ENCODE results near the gene KIFC3. TPM values are rescaled to one million over a fixed set of nuclear protein-coding genes. Genes with fewer than 3 reads are reported as not detected.

KIFC3 gene
- total and polyA plus RNA-seq, 2 of the 13 experiments (the other 11 are each of a cell fraction or from before 2014, with no cell fraction given) = 42.1 to 45.3 TPM

DNA sequence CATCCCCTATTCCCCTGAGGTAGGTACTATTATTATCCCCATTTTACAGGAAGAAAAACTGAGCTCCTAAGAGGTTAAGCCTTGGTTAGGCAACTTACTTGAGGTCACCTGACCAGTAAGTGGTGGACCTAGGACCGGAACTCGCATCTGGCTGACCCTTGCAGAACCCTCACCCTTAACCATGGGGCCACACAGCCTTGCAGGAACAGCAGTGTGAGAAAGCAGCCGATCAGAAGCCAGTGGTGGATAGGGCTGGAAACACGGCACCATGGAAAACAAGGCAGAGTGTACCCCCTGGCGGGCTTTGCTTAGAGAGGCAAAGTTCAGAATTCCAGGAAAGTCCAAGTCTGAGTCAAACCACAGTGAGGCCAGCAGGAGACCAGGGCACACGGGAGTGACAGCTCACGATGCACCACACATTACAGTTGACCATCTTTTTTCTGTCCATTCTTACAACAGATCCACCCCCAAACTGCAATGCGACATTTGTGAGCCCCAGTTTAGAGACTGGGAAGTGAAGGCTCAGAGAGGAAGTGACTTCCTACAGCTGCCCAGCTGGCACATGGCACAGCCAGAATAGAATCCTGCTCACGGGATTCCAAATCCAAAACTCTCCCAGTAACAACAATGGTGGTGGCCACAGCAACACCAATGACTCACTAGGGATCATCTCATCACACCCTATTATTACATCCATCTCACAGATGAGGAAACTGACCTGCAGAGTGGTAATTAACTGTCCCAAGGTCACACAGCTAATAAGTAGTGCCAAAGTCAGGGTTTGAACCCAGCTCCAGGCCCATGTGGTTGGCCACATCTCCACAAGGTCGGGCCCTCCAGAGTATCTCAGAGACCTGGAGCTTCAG lies 20.3 kb downstream of the KIFC3 start (continued):
- TF ChIP-seq DRAP1 (CRISPR knock-in tag; IDR thresholded peaks at IDR 0.05) = peak; percentile 54
- TF ChIP-seq ZNF709 (CRISPR knock-in tag; IDR thresholded peaks at IDR 0.05) = peak; percentile 15; the same call in 1 of the 2 replicates
- TF ChIP-seq MTF1 (CRISPR knock-in tag; IDR thresholded peaks at IDR 0.05) = no peak
- no peak for TF ChIP-seq MED8 (CRISPR knock-in tag; IDR thresholded peaks at IDR 0.05; ENCODE audit: insufficient replicate concordance)
- no peak for TF ChIP-seq RFXAP (CRISPR knock-in tag; IDR thresholded peaks at IDR 0.05; ENCODE audit: borderline replicate concordance)
- TF ChIP-seq, protein P1, sequence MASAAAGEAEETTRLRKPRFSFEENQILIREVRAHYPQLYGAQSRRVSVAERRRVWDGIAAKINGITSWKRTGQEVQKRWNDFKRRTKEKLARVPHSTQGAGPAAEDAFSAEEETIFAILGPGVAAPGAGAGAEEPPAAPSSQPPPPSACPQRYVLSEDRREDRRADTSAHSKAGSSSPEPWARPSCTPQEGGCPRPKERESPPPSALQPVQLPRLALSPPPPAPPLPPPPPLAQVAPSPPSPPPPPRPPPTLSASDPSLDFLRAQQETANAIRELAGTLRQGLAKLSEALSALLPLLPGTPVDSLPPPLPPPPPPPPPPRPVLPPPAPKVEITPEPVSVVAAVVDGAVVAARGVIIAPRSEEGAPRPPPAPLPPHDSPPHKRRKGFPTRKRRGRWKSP (CRISPR knock-in tag; IDR thresholded peaks at IDR 0.05) = peak; percentile 72; the same call in 1 of the 2 replicates
- TF ChIP-seq, protein P2, sequence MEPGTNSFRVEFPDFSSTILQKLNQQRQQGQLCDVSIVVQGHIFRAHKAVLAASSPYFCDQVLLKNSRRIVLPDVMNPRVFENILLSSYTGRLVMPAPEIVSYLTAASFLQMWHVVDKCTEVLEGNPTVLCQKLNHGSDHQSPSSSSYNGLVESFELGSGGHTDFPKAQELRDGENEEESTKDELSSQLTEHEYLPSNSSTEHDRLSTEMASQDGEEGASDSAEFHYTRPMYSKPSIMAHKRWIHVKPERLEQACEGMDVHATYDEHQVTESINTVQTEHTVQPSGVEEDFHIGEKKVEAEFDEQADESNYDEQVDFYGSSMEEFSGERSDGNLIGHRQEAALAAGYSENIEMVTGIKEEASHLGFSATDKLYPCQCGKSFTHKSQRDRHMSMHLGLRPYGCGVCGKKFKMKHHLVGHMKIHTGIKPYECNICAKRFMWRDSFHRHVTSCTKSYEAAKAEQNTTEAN (CRISPR knock-in tag; conservative IDR thresholded peaks at IDR 0.05) = no peak
- 0 out of 2 replicates have a peak, but pooled peaks have one; percentile 41 for TF ChIP-seq ZNF740 (CRISPR knock-in tag; IDR thresholded peaks at IDR 0.05)
- TF ChIP-seq, protein P3, sequence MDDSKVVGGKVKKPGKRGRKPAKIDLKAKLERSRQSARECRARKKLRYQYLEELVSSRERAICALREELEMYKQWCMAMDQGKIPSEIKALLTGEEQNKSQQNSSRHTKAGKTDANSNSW (CRISPR knock-in tag; IDR thresholded peaks at IDR 0.05; ENCODE audit: borderline replicate concordance) = no peak
- TF ChIP-seq, protein P4, sequence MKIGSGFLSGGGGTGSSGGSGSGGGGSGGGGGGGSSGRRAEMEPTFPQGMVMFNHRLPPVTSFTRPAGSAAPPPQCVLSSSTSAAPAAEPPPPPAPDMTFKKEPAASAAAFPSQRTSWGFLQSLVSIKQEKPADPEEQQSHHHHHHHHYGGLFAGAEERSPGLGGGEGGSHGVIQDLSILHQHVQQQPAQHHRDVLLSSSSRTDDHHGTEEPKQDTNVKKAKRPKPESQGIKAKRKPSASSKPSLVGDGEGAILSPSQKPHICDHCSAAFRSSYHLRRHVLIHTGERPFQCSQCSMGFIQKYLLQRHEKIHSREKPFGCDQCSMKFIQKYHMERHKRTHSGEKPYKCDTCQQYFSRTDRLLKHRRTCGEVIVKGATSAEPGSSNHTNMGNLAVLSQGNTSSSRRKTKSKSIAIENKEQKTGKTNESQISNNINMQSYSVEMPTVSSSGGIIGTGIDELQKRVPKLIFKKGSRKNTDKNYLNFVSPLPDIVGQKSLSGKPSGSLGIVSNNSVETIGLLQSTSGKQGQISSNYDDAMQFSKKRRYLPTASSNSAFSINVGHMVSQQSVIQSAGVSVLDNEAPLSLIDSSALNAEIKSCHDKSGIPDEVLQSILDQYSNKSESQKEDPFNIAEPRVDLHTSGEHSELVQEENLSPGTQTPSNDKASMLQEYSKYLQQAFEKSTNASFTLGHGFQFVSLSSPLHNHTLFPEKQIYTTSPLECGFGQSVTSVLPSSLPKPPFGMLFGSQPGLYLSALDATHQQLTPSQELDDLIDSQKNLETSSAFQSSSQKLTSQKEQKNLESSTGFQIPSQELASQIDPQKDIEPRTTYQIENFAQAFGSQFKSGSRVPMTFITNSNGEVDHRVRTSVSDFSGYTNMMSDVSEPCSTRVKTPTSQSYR (CRISPR knock-in tag; IDR thresholded peaks at IDR 0.05; ENCODE audit: borderline replicate concordance) = no peak; the same call in 1 of the 2 replicates
- TF ChIP-seq MEIS1 (CRISPR knock-in tag; IDR thresholded peaks at IDR 0.05; ENCODE audit: borderline replicate concordance) = peak; percentile 95; the same call in 1 of the 2 replicates
- TF ChIP-seq, protein P5, sequence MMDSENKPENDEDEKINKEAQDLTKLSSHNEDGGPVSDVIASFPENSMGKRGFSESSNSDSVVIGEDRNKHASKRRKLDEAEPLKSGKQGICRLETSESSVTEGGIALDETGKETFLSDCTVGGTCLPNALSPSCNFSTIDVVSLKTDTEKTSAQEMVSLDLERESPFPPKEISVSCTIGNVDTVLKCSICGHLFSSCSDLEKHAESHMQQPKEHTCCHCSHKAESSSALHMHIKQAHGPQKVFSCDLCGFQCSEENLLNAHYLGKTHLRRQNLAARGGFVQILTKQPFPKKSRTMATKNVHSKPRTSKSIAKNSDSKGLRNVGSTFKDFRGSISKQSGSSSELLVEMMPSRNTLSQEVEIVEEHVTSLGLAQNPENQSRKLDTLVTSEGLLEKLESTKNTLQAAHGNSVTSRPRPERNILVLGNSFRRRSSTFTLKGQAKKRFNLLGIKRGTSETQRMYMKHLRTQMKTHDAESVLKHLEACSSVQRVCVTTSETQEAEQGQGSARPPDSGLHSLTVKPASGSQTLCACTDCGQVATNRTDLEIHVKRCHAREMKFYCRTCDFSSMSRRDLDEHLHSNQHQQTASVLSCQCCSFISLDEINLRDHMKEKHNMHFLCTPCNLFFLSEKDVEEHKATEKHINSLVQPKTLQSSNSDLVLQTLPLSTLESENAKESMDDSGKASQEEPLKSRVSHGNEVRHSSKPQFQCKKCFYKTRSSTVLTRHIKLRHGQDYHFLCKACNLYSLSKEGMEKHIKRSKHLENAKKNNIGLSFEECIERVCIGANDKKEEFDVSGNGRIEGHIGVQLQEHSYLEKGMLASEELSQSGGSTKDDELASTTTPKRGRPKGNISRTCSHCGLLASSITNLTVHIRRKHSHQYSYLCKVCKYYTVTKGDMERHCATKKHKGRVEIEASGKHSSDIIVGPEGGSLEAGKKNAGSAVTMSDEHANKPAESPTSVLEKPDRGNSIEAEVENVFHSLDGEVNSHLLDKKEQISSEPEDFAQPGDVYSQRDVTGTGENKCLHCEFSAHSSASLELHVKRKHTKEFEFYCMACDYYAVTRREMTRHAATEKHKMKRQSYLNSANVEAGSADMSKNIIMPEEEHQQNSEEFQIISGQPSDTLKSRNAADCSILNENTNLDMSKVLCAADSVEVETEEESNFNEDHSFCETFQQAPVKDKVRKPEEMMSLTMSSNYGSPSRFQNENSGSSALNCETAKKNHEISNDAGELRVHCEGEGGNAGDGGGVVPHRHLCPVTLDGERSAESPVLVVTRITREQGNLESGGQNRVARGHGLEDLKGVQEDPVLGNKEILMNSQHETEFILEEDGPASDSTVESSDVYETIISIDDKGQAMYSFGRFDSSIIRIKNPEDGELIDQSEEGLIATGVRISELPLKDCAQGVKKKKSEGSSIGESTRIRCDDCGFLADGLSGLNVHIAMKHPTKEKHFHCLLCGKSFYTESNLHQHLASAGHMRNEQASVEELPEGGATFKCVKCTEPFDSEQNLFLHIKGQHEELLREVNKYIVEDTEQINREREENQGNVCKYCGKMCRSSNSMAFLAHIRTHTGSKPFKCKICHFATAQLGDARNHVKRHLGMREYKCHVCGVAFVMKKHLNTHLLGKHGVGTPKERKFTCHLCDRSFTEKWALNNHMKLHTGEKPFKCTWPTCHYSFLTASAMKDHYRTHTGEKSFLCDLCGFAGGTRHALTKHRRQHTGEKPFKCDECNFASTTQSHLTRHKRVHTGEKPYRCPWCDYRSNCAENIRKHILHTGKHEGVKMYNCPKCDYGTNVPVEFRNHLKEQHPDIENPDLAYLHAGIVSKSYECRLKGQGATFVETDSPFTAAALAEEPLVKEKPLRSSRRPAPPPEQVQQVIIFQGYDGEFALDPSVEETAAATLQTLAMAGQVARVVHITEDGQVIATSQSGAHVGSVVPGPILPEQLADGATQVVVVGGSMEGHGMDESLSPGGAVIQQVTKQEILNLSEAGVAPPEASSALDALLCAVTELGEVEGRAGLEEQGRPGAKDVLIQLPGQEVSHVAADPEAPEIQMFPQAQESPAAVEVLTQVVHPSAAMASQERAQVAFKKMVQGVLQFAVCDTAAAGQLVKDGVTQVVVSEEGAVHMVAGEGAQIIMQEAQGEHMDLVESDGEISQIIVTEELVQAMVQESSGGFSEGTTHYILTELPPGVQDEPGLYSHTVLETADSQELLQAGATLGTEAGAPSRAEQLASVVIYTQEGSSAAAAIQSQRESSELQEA (CRISPR knock-in tag; IDR thresholded peaks at IDR 0.05; ENCODE audit: not compliant biosample characterization) = no peak

All from HepG2 (cell line).